ENCODE data around the gene ARID4B. TPM values are rescaled to one million over a fixed set of nuclear protein-coding genes. Genes with fewer than 3 reads are reported as not detected.
"Not testable (repeated sequence)": the region's sequence is repeated elsewhere in the genome, so short reads cannot be mapped to it uniquely, and the experiment has no call there.

ARID4B gene
- total RNA-seq, 1 donor from 2014 or later, result 50.8 TPM

DNA sequence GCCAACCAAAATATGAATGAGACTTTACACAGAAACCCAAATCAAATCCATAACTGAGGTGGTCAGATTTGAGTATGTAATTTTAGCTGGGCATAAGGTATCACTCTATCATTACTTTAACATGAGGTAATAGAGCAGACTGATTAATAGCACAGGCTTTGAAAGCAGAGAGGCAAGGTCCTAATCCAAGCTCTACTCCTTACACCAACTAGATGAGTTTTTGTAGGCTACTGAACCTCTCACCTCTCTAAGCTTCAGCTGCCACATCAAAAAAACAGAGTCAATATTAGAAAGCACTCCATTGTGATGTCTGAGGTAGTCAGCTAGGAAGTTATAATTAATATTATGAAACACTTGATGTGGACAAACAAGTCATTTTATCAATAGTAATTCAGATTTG lies 63.7 kb downstream of the ARID4B start:
- intact Hi-C loops (cut with micrococcal nuclease), result no loop called here
- no peak for DNase-seq
- H3K4me1 Mint-ChIP-seq, result peaks cover 21% of the 10 kb centered on the region
- no peaks in the 10 kb centered on the region for H3K9me3 Mint-ChIP-seq
- H3K36me3 Mint-ChIP-seq (ENCODE audit: low read depth), result peaks cover 8% of the 10 kb centered on the region
- H3K27ac Mint-ChIP-seq, result no peak overlapping the region
- H3K4me3 Mint-ChIP-seq, result no peak overlapping the region
- H3K27me3 Mint-ChIP-seq, result no peaks in the 10 kb centered on the region

DNA sequence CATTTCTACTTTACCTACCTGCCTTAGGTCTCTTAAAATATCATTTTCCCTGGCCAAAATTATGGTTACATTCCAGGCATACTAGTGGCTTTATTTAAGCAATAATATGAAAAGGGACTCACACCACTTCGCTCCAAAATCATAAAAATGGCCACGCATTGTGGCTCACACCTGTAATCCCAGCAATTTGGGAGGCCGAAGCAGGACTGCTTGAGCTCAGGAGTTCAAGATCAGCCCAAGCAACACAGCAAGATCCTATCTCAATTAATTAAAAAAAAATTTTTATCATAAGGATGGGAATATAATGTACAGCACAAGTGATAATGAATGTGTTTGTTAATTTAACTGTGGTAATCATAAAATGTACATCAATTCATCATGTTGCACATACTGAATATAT lies 65.4 kb downstream of the ARID4B start:
- DNase-seq, result no peak
- Mint-ChIP-seq H3K27ac (no peak overlapping the region), H3K4me1 (peaks cover 25% of the 10 kb centered on the region), H3K36me3 (ENCODE audit: low read depth) (peaks cover 12% of the 10 kb centered on the region), H3K4me3 (no peak overlapping the region), H3K9me3 (no peaks in the 10 kb centered on the region), H3K27me3 (no peaks in the 10 kb centered on the region)
- intact Hi-C loops (cut with micrococcal nuclease), result no loop called here

DNA sequence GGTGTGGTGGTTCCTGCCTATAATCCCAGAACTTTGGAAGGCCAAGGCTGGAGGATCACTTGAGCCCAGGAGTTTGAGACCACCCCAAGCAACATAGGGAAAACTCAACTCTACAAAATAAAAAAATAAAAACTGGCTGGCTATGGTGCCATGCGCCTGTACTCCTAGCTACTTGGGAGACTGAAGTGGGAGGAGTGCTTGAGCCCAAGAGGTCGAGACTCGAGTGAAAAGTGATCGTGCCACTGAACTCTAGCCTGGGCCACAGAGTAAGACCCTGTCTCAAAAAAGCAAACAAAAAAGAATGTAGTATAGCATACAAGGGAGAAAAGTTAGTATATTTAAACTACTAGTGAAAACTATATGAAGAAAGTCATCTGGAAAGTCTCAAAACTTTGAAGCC lies 66.7 kb downstream of the ARID4B start:
- peaks cover 12% of the 10 kb centered on the region for H3K36me3 Mint-ChIP-seq (ENCODE audit: low read depth)
- intact Hi-C loops (cut with micrococcal nuclease), result no loop called here

DNA sequence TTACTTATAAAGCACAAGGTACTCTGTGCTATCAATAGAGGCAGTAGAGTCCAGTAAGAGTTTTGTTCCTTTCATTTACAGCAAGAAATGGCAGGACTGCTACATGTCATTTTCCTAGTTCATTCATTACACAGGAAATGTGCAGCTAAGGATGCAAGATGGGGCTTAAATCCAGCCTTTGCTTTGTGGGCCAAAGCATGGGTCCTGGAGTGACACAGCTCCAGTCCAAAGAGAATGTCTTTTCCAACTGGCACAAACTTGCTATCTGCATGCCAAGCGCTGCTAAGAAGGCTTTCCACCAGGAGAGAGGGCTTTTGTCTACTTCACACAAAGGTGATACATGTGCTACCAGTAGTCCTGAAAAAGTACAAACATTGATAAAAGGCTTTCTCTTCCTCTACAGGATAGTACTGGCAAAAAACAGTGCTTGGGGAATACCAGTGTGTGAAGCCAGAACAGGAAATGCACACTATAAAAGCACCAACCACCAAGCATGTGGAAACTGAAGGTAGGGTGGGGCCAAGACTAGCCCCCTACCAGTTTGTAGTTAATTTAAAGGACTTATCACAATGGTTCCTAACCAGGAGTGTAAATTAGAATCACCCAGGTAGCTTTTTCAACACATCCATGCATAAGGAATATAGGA lies 68.7 kb downstream of the ARID4B start:
- Mint-ChIP-seq H3K27me3 (no peaks in the 10 kb centered on the region), H3K27ac (peak overlapping the region; percentile 60), H3K9me3 (no peaks in the 10 kb centered on the region), H3K4me1 (peaks cover 23% of the 10 kb centered on the region), H3K36me3 (ENCODE audit: low read depth) (peaks cover 13% of the 10 kb centered on the region), H3K4me3 (peak overlapping the region; percentile 4)
- DNase-seq, result no peak
- intact Hi-C loops (cut with micrococcal nuclease), result loop anchor here (5.0 to 10.0 kb wide), 3 partner anchors 38 to 246 kb away; partner anchors contain the start of gene B3GALNT2

More for the DNA sequence above, 66.7 kb downstream of the ARID4B start:
- Mint-ChIP-seq H3K4me3 (no peak overlapping the region), H3K27ac (no peak overlapping the region), H3K9me3 (no peaks in the 10 kb centered on the region), H3K27me3 (no peaks in the 10 kb centered on the region), H3K4me1 (peaks cover 26% of the 10 kb centered on the region)
- DNase-seq, result no peak

DNA sequence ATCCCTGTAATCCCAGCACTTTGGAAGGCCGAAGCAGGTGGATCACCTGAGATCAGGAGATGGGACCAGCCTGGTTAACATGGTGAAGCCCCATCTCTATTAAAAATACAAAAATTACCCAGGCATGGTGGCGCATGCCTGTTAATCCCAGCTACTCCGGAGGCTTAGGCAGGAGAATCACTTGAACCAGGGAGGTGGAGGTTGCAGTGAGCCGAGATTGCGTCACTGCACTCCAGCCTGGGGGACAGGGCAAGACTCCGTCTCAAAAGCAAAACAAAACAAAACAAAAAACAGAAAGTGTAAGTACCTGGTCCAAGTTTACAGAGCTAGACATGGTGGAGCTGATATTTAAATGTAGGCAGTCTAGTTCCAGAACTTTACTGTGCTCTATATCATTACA lies 69.9 kb downstream of the ARID4B start:
- peaks cover 27% of the 10 kb centered on the region for H3K4me1 Mint-ChIP-seq
- H3K27ac Mint-ChIP-seq, result peak overlapping the region; percentile 24
- not testable (repeated sequence) for H3K27me3 Mint-ChIP-seq, H3K9me3 Mint-ChIP-seq, DNase-seq, H3K4me3 Mint-ChIP-seq
- intact Hi-C loops (cut with micrococcal nuclease), result loop anchor here (5.0 to 10.0 kb wide), 3 partner anchors 39 to 247 kb away; partner anchors contain the start of gene B3GALNT2
- H3K36me3 Mint-ChIP-seq (ENCODE audit: low read depth), result peaks cover 13% of the 10 kb centered on the region

DNA sequence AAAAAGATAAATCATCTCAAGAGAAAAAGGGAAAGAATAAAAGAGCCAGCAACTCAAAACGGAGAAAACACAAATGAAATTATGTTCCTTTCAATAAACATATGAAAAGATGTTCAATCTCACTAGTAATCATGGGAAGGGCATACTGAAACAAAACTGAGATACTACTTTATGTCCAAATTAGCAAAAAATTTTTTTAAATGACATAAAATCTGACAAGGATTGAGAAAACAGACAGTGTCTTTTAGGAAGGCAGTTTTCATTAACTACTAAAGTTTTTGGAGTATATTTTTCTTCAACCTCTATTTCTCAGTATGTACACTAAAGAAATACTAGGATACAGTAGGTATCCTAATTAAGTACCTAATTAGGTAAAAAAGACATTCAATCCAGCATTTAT lies 73.3 kb downstream of the ARID4B start:
- no peak for DNase-seq
- Mint-ChIP-seq H3K4me3 (no peak overlapping the region), H3K9me3 (no peaks in the 10 kb centered on the region), H3K27me3 (no peaks in the 10 kb centered on the region), H3K27ac (no peak overlapping the region), H3K36me3 (ENCODE audit: low read depth) (peaks cover 23% of the 10 kb centered on the region), H3K4me1 (peaks cover 25% of the 10 kb centered on the region)
- intact Hi-C loops (cut with micrococcal nuclease), result loop anchor here (5.0 to 10.0 kb wide), 3 partner anchors 43 to 250 kb away; partner anchors contain the start of gene B3GALNT2

DNA sequence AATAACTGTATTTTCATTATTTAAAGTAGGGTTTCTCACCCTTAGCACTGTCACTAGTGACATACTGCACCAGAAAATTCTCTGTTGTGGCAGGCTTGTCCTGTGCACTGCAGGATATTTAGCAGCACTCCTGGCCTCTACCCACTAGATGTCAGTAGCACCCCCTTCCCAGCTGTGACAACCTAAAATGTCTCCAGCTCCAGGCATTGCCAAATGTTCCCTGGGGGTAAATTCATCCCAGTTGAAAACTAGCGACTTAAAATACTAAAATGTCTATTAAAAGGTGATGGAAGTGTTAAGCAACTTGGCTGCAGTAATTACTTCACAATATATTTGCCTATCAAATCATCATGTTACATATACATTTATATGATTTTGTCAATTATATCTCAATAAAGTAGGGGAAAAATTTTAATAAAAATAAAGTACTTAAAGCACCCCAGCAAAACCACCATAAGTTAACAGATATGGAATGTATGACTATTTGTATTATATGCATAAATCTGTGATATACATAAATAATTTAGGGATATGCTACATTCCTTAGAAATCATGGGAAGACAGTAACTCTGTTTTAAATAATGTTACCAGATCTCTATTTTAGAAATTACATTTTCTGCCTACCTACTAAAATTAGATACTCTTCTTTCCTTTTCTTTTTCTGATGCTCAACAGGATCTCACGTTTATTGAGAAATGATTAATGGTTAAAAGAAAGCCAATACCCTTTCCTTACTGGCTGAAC lies 74.6 kb downstream of the ARID4B start:
- Mint-ChIP-seq H3K4me3 (no peak overlapping the region), H3K27me3 (no peaks in the 10 kb centered on the region), H3K4me1 (peaks cover 21% of the 10 kb centered on the region), H3K36me3 (ENCODE audit: low read depth) (peaks cover 22% of the 10 kb centered on the region), H3K27ac (no peak overlapping the region), H3K9me3 (no peaks in the 10 kb centered on the region)
- intact Hi-C loops (cut with micrococcal nuclease), result loop anchor here (1.0 to 10.0 kb wide), 3 partner anchors 75 to 251 kb away; partner anchors contain the start of genes ARID4B, B3GALNT2 and GGPS1
- DNase-seq, result peak; percentile 88

DNA sequence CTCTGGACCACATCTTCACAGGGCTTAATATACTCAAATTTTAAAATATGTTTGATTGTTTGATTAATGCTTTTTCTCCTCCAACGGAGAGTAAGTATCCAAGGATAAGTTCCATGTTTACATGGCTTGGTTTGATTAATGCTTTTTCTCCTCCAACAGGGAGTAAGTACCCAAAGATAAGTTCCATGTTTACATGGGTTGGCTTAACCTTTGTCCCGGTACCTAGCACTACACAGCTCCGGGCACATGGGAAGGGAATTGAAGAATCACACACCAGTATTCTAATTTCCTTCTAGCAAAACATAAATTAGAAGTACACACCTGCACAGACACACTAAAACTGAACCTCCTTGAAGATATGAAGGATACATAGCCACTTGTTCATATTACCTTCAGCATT lies 77.5 kb downstream of the ARID4B start:
- intact Hi-C loops (cut with micrococcal nuclease), result loop anchor here (10.0 kb wide), 1 partner anchor 254 kb away; the partner anchor contains the start of gene B3GALNT2

DNA sequence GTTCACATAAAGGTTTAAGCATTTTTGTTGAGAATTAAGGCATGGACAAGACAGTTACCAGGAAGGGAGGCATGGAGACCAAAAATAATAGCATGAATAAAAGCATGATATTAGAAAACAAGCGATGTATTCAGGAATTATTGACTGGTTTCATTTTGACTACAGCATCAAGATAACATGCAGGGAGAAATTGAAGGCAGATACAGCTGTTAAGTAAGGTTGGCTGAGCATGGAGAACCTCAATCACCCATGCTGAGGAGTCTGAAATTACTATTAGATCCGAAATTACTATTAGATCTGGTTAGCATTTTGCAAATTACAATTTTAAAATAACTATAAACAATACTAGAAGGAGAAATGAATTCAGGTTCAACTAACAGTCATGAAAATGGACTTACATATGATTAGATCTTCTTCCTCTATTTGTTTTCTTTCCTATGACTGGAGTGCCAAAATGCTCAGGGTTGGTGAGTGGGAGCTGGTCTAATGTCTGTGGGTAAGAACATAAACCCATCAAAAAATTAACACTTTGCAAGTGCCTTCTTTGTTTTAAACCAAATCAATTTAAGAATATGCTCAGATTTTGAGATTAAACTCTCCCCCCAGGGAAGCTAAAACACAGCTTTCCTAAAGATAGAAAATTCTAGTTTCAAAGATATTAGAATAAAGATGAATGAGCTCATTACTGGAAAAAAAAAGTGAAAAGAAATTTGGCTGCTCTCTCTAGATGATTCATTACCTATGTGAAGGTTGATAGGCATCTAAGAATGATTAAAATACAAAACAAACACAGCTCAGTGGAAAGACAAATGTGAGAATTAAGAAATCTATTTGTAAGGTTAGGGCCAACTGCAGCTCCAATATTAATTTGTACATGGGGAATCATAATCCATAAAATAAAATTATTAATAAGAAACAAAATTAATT lies 81.7 kb downstream of the ARID4B start:
- no peaks in the 10 kb centered on the region for H3K9me3 Mint-ChIP-seq
- H3K36me3 Mint-ChIP-seq (ENCODE audit: low read depth), result peaks cover 40% of the 10 kb centered on the region
- H3K4me3 Mint-ChIP-seq, result peak overlapping the region; percentile 34
- intact Hi-C loops (cut with micrococcal nuclease), result loop anchor here (10.0 kb wide), 1 partner anchor 141 kb away; no protein-coding TSS in a partner anchor
- no peak for DNase-seq
- peak overlapping the region; percentile 64 for H3K27ac Mint-ChIP-seq
- H3K4me1 Mint-ChIP-seq, result peaks cover 35% of the 10 kb centered on the region
- no peaks in the 10 kb centered on the region for H3K27me3 Mint-ChIP-seq

More for the DNA sequence above, 77.5 kb downstream of the ARID4B start:
- Mint-ChIP-seq H3K4me1 (peaks cover 24% of the 10 kb centered on the region), H3K4me3 (no peak overlapping the region), H3K27ac (no peak overlapping the region), H3K27me3 (no peaks in the 10 kb centered on the region), H3K9me3 (no peaks in the 10 kb centered on the region), H3K36me3 (ENCODE audit: low read depth) (peaks cover 30% of the 10 kb centered on the region)
- no peak for DNase-seq

DNA sequence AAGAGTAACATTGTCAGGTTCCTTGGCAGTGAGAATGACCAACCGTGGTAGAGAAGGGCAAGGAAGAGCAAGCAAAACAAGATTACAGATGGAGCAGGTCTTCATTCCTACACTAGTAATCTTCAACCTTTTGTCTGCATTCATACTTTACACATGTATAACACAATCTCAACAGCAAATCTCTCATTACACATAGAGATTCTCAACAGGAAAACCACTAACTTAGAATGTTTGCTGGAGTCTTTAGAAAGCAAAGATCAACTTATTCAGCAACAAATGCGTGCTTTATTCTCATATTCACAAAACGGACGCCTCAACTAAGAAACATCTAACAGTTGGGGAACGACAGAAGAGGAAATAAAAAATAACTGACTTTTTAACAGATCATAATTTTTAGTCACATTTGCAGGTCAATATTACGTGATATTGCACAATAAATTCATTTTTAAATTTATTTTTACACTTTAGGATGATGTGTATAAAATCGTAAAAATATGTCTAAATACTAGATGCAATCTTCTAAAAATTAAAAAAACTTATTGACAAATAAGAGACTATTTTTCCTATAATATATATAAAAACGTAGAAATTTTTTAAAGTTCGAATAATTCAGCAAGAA lies 82.9 kb downstream of the ARID4B start:
- H3K27ac Mint-ChIP-seq, result peak overlapping the region; percentile 70
- H3K4me1 Mint-ChIP-seq, result peaks cover 44% of the 10 kb centered on the region
- peak overlapping the region; percentile 60 for H3K4me3 Mint-ChIP-seq
- no peaks in the 10 kb centered on the region for H3K27me3 Mint-ChIP-seq
- intact Hi-C loops (cut with micrococcal nuclease), result loop anchor here (2.0 to 10.0 kb wide), 2 partner anchors 38 to 140 kb away; no protein-coding TSS in a partner anchor
- H3K9me3 Mint-ChIP-seq, result no peaks in the 10 kb centered on the region
- peaks cover 32% of the 10 kb centered on the region for H3K36me3 Mint-ChIP-seq (ENCODE audit: low read depth)
- peak; percentile 63 for DNase-seq

DNA sequence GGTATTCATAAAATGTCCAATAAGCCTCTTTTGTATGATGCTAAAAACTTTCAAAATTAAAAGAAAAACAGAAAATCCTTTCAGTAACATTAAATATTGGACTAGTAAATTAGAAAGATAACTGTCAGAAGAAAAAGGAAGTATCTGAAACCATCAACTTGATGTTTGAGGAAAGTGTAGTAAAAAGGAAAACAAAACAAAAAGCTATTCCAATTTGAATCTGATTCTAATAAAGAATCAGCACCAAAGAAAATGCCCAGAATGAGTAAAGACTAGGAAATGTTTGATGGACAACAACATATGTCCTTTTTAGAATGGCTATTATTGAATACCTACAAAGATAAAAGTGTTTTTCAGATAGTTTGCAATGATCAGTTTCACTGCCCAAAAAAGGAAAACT lies 87.0 kb downstream of the ARID4B start:
- Mint-ChIP-seq H3K36me3 (ENCODE audit: low read depth) (peaks cover 42% of the 10 kb centered on the region), H3K4me1 (peaks cover 37% of the 10 kb centered on the region), H3K27me3 (no peaks in the 10 kb centered on the region), H3K4me3 (no peak overlapping the region), H3K27ac (no peak overlapping the region), H3K9me3 (no peaks in the 10 kb centered on the region)
- no peak for DNase-seq
- intact Hi-C loops (cut with micrococcal nuclease), result loop anchor here (10.0 kb wide), 1 partner anchor 136 kb away; no protein-coding TSS in a partner anchor

DNA sequence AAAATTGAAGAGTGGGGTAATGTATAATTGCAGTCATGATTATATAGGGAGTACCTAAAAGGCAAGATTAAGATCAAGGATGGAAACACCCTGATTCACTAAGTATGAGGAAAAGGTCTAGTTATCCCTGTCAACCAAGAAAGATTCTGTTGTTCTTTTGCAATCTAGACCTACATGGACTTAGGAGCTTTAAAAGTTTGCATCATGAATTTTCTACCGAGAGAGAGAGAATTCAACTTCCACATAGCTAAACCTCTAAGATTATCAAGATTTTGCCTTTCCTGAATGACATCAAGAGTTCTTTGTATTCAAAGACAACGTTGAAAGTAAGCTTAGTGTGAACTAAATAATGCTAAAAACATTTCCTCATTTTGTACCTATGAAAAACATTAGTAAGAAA lies 88.1 kb downstream of the ARID4B start:
- Mint-ChIP-seq H3K36me3 (ENCODE audit: low read depth) (peaks cover 39% of the 10 kb centered on the region), H3K4me3 (no peak overlapping the region), H3K27me3 (no peaks in the 10 kb centered on the region), H3K9me3 (no peaks in the 10 kb centered on the region), H3K27ac (no peak overlapping the region), H3K4me1 (peaks cover 31% of the 10 kb centered on the region)
- DNase-seq, result no peak
- intact Hi-C loops (cut with micrococcal nuclease), result loop anchor here (10.0 kb wide), 1 partner anchor 135 kb away; no protein-coding TSS in a partner anchor

DNA sequence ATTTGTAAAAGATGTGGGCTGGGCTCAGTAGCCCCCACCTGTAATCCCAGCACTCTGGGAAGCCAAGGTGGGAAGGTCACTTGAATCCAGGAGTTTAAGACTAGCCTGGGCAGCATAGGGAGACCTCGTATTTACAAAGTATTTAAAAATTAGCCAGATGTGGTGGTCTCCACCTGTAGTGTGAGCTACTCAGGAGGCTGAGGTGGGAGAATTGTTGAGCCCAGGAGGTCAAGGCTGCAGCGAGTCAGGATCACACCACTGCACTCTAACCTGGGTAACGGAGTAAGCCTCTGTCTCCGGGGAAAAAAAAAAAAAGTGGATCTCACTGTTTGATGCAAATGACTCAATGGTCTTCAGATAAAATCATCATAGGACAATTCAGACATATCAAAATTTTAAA lies 89.4 kb downstream of the ARID4B start:
- no peaks in the 10 kb centered on the region for H3K27me3 Mint-ChIP-seq
- no peak overlapping the region for H3K4me3 Mint-ChIP-seq
- no peak overlapping the region for H3K27ac Mint-ChIP-seq
- H3K4me1 Mint-ChIP-seq, result peaks cover 24% of the 10 kb centered on the region
- H3K36me3 Mint-ChIP-seq (ENCODE audit: low read depth), result peaks cover 37% of the 10 kb centered on the region
- DNase-seq, result no peak
- intact Hi-C loops (cut with micrococcal nuclease), result no loop called here
- H3K9me3 Mint-ChIP-seq, result no peaks in the 10 kb centered on the region
